Neural progenitor cell (in vitro differentiated cells): ENCODE data around the gene DCX.

Experiments used
- EZH2 ChIP-seq: fragments of 200-600 bp; sonication (generic); IDR thresholded peaks from 2 replicates; pipeline ENCODE4 v1.6.1; 2017; ENCODE audit warnings: antibody characterized with exemption, mild to moderate bottlenecking, moderate library complexity
- EZH2phosphoT487 ChIP-seq: fragments of 200-600 bp; sonication (generic); IDR thresholded peaks from 2 replicates; pipeline ENCODE4 v1.6.1; 2017; ENCODE audit warnings: antibody characterized with exemption
- TF ChIP-seq, protein P1 (sequence below): fragments of 200-600 bp; sonication (generic); IDR thresholded peaks from 2 replicates; pipeline ENCODE4 v1.5.1; 2017; ENCODE audit warnings: antibody characterized with exemption, mild to moderate bottlenecking

DNA sequence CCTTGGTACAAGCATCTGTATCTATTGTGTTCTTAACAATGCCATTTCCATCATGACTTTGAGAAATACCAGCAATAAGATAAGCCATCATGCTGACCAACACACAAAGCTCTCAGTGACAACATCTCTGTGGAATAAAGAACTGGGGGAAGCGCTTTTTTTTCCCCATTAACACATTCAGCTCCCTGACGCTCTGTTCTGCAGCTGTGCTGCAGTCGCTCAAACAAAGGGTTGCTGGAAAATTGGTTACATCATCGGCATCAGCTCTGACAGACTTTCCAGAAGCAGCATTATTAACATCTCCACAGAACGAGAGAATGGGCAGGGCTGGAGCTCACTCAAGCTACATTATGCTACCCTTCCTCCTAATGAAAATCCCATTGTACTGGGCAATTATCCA is 39.9 kb downstream of the DCX start:
- TF ChIP-seq, protein P1, sequence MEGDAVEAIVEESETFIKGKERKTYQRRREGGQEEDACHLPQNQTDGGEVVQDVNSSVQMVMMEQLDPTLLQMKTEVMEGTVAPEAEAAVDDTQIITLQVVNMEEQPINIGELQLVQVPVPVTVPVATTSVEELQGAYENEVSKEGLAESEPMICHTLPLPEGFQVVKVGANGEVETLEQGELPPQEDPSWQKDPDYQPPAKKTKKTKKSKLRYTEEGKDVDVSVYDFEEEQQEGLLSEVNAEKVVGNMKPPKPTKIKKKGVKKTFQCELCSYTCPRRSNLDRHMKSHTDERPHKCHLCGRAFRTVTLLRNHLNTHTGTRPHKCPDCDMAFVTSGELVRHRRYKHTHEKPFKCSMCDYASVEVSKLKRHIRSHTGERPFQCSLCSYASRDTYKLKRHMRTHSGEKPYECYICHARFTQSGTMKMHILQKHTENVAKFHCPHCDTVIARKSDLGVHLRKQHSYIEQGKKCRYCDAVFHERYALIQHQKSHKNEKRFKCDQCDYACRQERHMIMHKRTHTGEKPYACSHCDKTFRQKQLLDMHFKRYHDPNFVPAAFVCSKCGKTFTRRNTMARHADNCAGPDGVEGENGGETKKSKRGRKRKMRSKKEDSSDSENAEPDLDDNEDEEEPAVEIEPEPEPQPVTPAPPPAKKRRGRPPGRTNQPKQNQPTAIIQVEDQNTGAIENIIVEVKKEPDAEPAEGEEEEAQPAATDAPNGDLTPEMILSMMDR = no peak
- TF ChIP-seq EZH2 (no peak), EZH2phosphoT487 (no peak)
